Colonic mucosa (tissue), 4 donors: ENCODE results near the gene ADRA2C. TPM values are rescaled to one million over a fixed set of nuclear protein-coding genes. Genes with fewer than 3 reads are reported as not detected.

ENCODE experiments used
- DNase-seq: peaks from one replicate; pipeline ENCODE4 v3.0.0-alpha.2; 2020
- H3K27ac ChIP-seq: fragments of 200-600 bp; one replicate; pipeline ENCODE4 v1.8.0; 2021
- H3K27me3 ChIP-seq: fragments of 200-600 bp; one replicate; pipeline ENCODE4 v1.8.0; 2021
- H3K36me3 ChIP-seq: fragments of 200-600 bp; one replicate; pipeline ENCODE4 v1.8.0; 2021
- H3K4me1 ChIP-seq: fragments of 200-600 bp; one replicate; pipeline ENCODE4 v1.8.0; 2021; ENCODE audit warnings: mild to moderate bottlenecking
- H3K4me3 ChIP-seq: fragments of 200-600 bp; one replicate; pipeline ENCODE4 v1.8.0; 2021
- H3K9ac ChIP-seq, 2 donors: one replicate each; pipeline ENCODE4 v1.7.0; 2013; ENCODE audit warnings: control low read depth in 2 of 2, low read depth in 2 of 2, low read length in 2 of 2
- H3K9me3 ChIP-seq: fragments of 200-600 bp; one replicate; pipeline ENCODE4 v1.8.0; 2021
- CTCF ChIP-seq: fragments of 200-600 bp; IDR thresholded peaks from one replicate; pipeline ENCODE4 v1.8.0; 2022; ENCODE audit warnings: antibody characterized with exemption, mild to moderate bottlenecking
- intact Hi-C: fragments of 100-400 bp; cut with DNase I; formaldehyde crosslinking; loops from one replicate; pipeline ENCODE4 v1.14.1; 2022
- total RNA-seq, 2 donors: library from RNA; stranded (reverse); fragmentation: NEBNext Ultra II Directional in 1 of 2; extraction: Animal tissue kit (Norgen Biotek cat#: 25700) in 1 of 2; gene quantifications; one replicate each; pipeline ENCODE4 v1.2.1, GENCODE V29; 2021
- donor health status: healthy.
- donor health status: DM: no; HTN: no; CAD: no.
- donor health status: DM: no; HTN: no; CAD: no.

ADRA2C gene
- total RNA-seq, 2 donors from 2014 or later: 0.61 to 0.69 TPM

GRCh38 chr4:3807822-3808496 lies 41.8 kb downstream of the ADRA2C start:
- intact Hi-C loops: no loop called here

GRCh38 chr4:3808597-3808996 lies 42.4 kb downstream of the ADRA2C start:
- no peaks in the 10 kb centered on the region for H3K27me3 ChIP-seq
- intact Hi-C loops: no loop called here

More at GRCh38 chr4:3807822-3808496, 41.8 kb downstream of the ADRA2C start:
- Histone ChIP-seq H3K27ac (no peak overlapping the region), H3K9me3 (no peaks in the 10 kb centered on the region), H3K9ac (no peak overlapping the region), H3K4me3 (no peak overlapping the region), H3K36me3 (no peaks in the 10 kb centered on the region), H3K27me3 (no peaks in the 10 kb centered on the region), H3K4me1 (no peaks in the 10 kb centered on the region)
- TF ChIP-seq CTCF: no peak
- no peak for DNase-seq

GRCh38 chr4:3809028-3809427 lies 42.8 kb downstream of the ADRA2C start:
- no peak for DNase-seq
- intact Hi-C loops: no loop called here
- Histone ChIP-seq H3K4me3 (no peak overlapping the region), H3K9ac (no peak overlapping the region), H3K4me1 (no peaks in the 10 kb centered on the region), H3K36me3 (no peaks in the 10 kb centered on the region), H3K27ac (no peak overlapping the region), H3K27me3 (no peaks in the 10 kb centered on the region), H3K9me3 (no peaks in the 10 kb centered on the region)
- no peak for TF ChIP-seq CTCF

More at GRCh38 chr4:3808597-3808996, 42.4 kb downstream of the ADRA2C start:
- TF ChIP-seq CTCF: no peak
- Histone ChIP-seq H3K4me3 (no peak overlapping the region), H3K9ac (no peak overlapping the region), H3K9me3 (no peaks in the 10 kb centered on the region), H3K36me3 (no peaks in the 10 kb centered on the region), H3K27ac (no peak overlapping the region), H3K4me1 (no peaks in the 10 kb centered on the region)
- DNase-seq: no peak

GRCh38 chr4:3809451-3810110 lies 43.4 kb downstream of the ADRA2C start:
- intact Hi-C loops: no loop called here

GRCh38 chr4:3810111-3810680 lies 44.0 kb downstream of the ADRA2C start:
- H3K9me3 ChIP-seq: no peaks in the 10 kb centered on the region
- H3K36me3 ChIP-seq: no peaks in the 10 kb centered on the region
- no peak overlapping the region for H3K27ac ChIP-seq
- no peaks in the 10 kb centered on the region for H3K4me1 ChIP-seq
- H3K9ac ChIP-seq: no peak overlapping the region
- DNase-seq: no peak
- no peak for TF ChIP-seq CTCF
- H3K27me3 ChIP-seq: no peaks in the 10 kb centered on the region
- intact Hi-C loops: no loop called here
- no peak overlapping the region for H3K4me3 ChIP-seq

More at GRCh38 chr4:3809451-3810110, 43.4 kb downstream of the ADRA2C start:
- H3K36me3 ChIP-seq: no peaks in the 10 kb centered on the region
- H3K4me1 ChIP-seq: no peaks in the 10 kb centered on the region
- no peaks in the 10 kb centered on the region for H3K9me3 ChIP-seq
- H3K27me3 ChIP-seq: no peaks in the 10 kb centered on the region
- H3K9ac ChIP-seq: no peak overlapping the region
- no peak for TF ChIP-seq CTCF
- H3K4me3 ChIP-seq: no peak overlapping the region
- H3K27ac ChIP-seq: no peak overlapping the region
- DNase-seq: no peak
